ENCODE results near the gene CCDC174. TPM values are rescaled to one million over a fixed set of nuclear protein-coding genes. Genes with fewer than 3 reads are reported as not detected.

CCDC174 gene
- total and polyA plus RNA-seq, 4 donors: 4.9 to 14.2 (median 7.0) TPM

DNA sequence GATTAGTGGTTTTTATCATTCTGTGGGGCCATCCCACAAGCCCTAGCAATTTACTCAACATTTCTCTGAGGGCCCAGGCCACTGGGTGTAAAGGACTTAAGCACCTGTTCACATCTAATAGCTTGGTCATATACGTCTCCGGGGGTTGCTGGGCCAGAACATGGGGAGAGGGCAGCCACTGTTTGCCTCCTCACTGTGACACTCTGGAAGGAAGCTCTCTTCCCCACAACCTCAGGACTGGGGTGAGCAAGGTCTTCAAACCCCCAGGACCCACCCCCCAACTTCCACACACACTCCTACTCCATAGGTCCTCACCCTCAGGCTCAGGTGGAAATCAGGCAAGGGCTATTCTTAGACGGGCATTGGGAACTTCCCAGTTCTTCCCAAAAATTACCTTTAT, 52.2 kb downstream of the CCDC174 start:
- no peaks in the 10 kb centered on the region for H3K9me3 ChIP-seq (ENCODE audit: control insufficient read depth in 4 of 4, low read length in 3 of 4)
- WGBS: 94% methylated on average over 3 of the region's 3 CpGs

DNA sequence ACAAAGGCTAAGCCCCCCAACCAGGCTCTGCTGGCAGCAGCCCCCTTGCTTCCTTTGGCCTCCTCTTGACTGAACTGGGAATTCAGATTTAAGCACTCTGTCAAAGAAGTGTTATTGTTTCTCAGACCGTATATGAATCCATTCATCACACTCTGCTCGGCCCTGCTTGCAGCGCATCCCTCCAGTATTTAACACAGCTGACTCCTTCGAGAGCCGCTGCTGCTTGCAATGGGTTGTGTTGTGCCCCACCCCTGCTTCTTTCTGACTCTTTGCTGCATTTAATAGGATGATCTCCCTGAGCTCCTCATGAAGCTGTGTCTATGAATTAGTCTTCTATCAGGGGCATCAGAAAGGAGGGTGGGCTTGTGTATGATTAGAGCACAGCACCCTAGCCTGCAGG, 54.5 kb downstream of the CCDC174 start:
- Histone ChIP-seq H3K27ac (ENCODE audit: low read depth in 1 of 2, low read length in 2 of 2) (no peak overlapping the region), H3K36me3 (ENCODE audit: control insufficient read depth in 4 of 4, insufficient read depth in 3 of 4, low read depth in 1 of 4, low read length in 3 of 4) (no peaks in the 10 kb centered on the region), H3K4me3 (ENCODE audit: low read depth in 1 of 3, low read length in 3 of 3) (no peak overlapping the region), H3K9ac (ENCODE audit: low read depth in 1 of 2, low read length in 2 of 2) (no peak overlapping the region), H3K27me3 (ENCODE audit: control insufficient read depth in 4 of 4, insufficient read depth in 4 of 4, low read length in 3 of 4) (no peaks in the 10 kb centered on the region), H3K4me1 (ENCODE audit: control insufficient read depth in 4 of 4, insufficient read depth in 4 of 4, low read length in 3 of 4) (no peaks in the 10 kb centered on the region), H3K9me3 (ENCODE audit: control insufficient read depth in 4 of 4, low read length in 3 of 4) (no peaks in the 10 kb centered on the region)
- TF ChIP-seq GABPA (IDR thresholded peaks at IDR 0.05 in 1 of 2, conservative IDR thresholded peaks at IDR 0.05 in 1 of 2) (no peak), RAD21 (IDR thresholded peaks at IDR 0.05) (no peak), NR2F2 (IDR thresholded peaks at IDR 0.05) (no peak), SP1 (IDR thresholded peaks at IDR 0.05) (no peak)
- TF ChIP-seq, protein P1, sequence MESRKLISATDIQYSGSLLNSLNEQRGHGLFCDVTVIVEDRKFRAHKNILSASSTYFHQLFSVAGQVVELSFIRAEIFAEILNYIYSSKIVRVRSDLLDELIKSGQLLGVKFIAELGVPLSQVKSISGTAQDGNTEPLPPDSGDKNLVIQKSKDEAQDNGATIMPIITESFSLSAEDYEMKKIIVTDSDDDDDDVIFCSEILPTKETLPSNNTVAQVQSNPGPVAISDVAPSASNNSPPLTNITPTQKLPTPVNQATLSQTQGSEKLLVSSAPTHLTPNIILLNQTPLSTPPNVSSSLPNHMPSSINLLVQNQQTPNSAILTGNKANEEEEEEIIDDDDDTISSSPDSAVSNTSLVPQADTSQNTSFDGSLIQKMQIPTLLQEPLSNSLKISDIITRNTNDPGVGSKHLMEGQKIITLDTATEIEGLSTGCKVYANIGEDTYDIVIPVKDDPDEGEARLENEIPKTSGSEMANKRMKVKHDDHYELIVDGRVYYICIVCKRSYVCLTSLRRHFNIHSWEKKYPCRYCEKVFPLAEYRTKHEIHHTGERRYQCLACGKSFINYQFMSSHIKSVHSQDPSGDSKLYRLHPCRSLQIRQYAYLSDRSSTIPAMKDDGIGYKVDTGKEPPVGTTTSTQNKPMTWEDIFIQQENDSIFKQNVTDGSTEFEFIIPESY (IDR thresholded peaks at IDR 0.05): no peak
- WGBS: 92% methylated on average over 5 of the region's 5 CpGs
- no peak for DNase-seq (ENCODE audit: low spot score)

More for the DNA sequence above, 52.2 kb downstream of the CCDC174 start:
- no peak overlapping the region for H3K4me3 ChIP-seq (ENCODE audit: low read depth in 1 of 3, low read length in 3 of 3)
- TF ChIP-seq, protein P2, sequence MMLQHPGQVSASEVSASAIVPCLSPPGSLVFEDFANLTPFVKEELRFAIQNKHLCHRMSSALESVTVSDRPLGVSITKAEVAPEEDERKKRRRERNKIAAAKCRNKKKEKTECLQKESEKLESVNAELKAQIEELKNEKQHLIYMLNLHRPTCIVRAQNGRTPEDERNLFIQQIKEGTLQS (IDR thresholded peaks at IDR 0.05): no peak
- TF ChIP-seq, protein P3, sequence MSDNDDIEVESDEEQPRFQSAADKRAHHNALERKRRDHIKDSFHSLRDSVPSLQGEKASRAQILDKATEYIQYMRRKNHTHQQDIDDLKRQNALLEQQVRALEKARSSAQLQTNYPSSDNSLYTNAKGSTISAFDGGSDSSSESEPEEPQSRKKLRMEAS (IDR thresholded peaks at IDR 0.05): no peak
- TF ChIP-seq YY1 (IDR thresholded peaks at IDR 0.05) (no peak), NR2F2 (IDR thresholded peaks at IDR 0.05) (no peak), RAD21 (IDR thresholded peaks at IDR 0.05) (no peak), HNF4G (IDR thresholded peaks at IDR 0.05) (no peak), RXRA (IDR thresholded peaks at IDR 0.05) (no peak), SP1 (IDR thresholded peaks at IDR 0.05) (no peak), HNF4A (conservative IDR thresholded peaks at IDR 0.05) (no peak), JUND (IDR thresholded peaks at IDR 0.05) (no peak), GABPA (IDR thresholded peaks at IDR 0.05 in 1 of 2, conservative IDR thresholded peaks at IDR 0.05 in 1 of 2) (no peak), FOXA2 (IDR thresholded peaks at IDR 0.05) (no peak), EGR1 (IDR thresholded peaks at IDR 0.05; ENCODE audit: low read depth in 2 of 2) (no peak), TAF1 (conservative IDR thresholded peaks at IDR 0.05) (no peak), FOXA1 (IDR thresholded peaks at IDR 0.05) (no peak)
- TF ChIP-seq, protein P4, sequence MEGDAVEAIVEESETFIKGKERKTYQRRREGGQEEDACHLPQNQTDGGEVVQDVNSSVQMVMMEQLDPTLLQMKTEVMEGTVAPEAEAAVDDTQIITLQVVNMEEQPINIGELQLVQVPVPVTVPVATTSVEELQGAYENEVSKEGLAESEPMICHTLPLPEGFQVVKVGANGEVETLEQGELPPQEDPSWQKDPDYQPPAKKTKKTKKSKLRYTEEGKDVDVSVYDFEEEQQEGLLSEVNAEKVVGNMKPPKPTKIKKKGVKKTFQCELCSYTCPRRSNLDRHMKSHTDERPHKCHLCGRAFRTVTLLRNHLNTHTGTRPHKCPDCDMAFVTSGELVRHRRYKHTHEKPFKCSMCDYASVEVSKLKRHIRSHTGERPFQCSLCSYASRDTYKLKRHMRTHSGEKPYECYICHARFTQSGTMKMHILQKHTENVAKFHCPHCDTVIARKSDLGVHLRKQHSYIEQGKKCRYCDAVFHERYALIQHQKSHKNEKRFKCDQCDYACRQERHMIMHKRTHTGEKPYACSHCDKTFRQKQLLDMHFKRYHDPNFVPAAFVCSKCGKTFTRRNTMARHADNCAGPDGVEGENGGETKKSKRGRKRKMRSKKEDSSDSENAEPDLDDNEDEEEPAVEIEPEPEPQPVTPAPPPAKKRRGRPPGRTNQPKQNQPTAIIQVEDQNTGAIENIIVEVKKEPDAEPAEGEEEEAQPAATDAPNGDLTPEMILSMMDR (IDR thresholded peaks at IDR 0.05; ENCODE audit: low read depth, low read length, missing input control): no peak
- TF ChIP-seq, protein P5, sequence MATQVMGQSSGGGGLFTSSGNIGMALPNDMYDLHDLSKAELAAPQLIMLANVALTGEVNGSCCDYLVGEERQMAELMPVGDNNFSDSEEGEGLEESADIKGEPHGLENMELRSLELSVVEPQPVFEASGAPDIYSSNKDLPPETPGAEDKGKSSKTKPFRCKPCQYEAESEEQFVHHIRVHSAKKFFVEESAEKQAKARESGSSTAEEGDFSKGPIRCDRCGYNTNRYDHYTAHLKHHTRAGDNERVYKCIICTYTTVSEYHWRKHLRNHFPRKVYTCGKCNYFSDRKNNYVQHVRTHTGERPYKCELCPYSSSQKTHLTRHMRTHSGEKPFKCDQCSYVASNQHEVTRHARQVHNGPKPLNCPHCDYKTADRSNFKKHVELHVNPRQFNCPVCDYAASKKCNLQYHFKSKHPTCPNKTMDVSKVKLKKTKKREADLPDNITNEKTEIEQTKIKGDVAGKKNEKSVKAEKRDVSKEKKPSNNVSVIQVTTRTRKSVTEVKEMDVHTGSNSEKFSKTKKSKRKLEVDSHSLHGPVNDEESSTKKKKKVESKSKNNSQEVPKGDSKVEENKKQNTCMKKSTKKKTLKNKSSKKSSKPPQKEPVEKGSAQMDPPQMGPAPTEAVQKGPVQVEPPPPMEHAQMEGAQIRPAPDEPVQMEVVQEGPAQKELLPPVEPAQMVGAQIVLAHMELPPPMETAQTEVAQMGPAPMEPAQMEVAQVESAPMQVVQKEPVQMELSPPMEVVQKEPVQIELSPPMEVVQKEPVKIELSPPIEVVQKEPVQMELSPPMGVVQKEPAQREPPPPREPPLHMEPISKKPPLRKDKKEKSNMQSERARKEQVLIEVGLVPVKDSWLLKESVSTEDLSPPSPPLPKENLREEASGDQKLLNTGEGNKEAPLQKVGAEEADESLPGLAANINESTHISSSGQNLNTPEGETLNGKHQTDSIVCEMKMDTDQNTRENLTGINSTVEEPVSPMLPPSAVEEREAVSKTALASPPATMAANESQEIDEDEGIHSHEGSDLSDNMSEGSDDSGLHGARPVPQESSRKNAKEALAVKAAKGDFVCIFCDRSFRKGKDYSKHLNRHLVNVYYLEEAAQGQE (IDR thresholded peaks at IDR 0.05): no peak
- TF ChIP-seq, protein P1 (IDR thresholded peaks at IDR 0.05): no peak
- H3K27ac ChIP-seq (ENCODE audit: low read depth in 1 of 2, low read length in 2 of 2): no peak overlapping the region
- H3K9ac ChIP-seq (ENCODE audit: low read depth in 1 of 2, low read length in 2 of 2): no peak overlapping the region
- H3K27me3 ChIP-seq (ENCODE audit: control insufficient read depth in 4 of 4, insufficient read depth in 4 of 4, low read length in 3 of 4): no peaks in the 10 kb centered on the region
- H3K4me1 ChIP-seq (ENCODE audit: control insufficient read depth in 4 of 4, insufficient read depth in 4 of 4, low read length in 3 of 4): no peaks in the 10 kb centered on the region
- no peak for DNase-seq (ENCODE audit: low spot score)
- H3K36me3 ChIP-seq (ENCODE audit: control insufficient read depth in 4 of 4, insufficient read depth in 3 of 4, low read depth in 1 of 4, low read length in 3 of 4): no peaks in the 10 kb centered on the region

All from liver (tissue), 9 donors.